GM20000 (cell line): ENCODE measurements around the gene MOV10L1.
"Not testable (repeated sequence)": the region's sequence is repeated elsewhere in the genome, so short reads cannot be mapped to it uniquely, and the experiment has no call there.

Source experiments
- DNase-seq: peaks from one replicate; pipeline ENCODE4 v3.0.0; 2012; ENCODE audit warnings: low spot score
- TF ChIP-seq, protein P1 (sequence below): IDR thresholded peaks from 2 replicates; pipeline ENCODE4 v1.5.1; 2012; ENCODE audit warnings: mild to moderate bottlenecking, control low read depth; ENCODE audit errors: extremely low read depth, missing control alignments

MOV10L1 gene

DNA sequence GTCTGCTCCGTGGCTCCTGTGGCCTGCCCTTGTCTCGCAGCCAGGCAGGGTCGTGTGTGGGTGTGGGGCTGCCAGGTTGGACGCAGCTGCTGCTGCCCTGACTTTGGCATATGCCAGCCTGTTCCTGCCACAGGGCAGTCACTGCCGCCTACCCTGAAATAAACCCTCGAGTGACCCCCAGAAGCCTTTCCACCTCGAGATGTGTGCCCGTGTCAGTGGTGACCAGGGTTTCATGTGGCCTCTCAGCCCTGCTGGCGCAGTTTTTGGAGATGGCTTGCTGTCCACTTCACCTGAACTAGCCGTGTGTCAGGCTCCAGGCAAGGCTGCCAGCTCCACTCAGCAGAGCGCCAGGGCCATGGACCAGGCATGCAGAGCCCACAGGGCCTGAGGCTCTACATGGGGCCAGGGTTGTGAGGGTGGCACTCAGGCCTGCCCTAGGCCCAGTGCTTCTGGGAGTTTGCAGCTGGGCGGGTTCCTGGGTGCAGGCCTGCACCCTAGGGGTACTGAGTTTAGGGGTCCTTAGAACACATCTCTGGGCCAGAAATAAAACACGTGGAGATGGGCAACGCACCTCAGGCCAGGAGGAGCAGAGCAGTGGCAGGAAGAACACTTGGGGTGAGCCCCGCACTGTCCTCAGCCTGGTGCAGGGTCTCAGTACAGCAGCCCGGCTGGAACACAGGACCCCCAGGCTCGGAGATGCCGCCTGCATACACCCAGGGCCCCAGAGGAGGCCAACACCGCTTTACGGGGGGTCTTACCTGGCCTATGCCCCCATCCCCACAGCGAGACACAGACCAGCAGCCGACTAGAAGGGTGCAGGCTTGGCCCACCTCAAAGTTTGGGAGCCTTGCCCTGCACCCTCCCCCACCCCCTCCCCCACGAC, 71.9 kb downstream of the MOV10L1 start:
- no peak for DNase-seq
- TF ChIP-seq, protein P1, sequence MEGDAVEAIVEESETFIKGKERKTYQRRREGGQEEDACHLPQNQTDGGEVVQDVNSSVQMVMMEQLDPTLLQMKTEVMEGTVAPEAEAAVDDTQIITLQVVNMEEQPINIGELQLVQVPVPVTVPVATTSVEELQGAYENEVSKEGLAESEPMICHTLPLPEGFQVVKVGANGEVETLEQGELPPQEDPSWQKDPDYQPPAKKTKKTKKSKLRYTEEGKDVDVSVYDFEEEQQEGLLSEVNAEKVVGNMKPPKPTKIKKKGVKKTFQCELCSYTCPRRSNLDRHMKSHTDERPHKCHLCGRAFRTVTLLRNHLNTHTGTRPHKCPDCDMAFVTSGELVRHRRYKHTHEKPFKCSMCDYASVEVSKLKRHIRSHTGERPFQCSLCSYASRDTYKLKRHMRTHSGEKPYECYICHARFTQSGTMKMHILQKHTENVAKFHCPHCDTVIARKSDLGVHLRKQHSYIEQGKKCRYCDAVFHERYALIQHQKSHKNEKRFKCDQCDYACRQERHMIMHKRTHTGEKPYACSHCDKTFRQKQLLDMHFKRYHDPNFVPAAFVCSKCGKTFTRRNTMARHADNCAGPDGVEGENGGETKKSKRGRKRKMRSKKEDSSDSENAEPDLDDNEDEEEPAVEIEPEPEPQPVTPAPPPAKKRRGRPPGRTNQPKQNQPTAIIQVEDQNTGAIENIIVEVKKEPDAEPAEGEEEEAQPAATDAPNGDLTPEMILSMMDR: no peak

DNA sequence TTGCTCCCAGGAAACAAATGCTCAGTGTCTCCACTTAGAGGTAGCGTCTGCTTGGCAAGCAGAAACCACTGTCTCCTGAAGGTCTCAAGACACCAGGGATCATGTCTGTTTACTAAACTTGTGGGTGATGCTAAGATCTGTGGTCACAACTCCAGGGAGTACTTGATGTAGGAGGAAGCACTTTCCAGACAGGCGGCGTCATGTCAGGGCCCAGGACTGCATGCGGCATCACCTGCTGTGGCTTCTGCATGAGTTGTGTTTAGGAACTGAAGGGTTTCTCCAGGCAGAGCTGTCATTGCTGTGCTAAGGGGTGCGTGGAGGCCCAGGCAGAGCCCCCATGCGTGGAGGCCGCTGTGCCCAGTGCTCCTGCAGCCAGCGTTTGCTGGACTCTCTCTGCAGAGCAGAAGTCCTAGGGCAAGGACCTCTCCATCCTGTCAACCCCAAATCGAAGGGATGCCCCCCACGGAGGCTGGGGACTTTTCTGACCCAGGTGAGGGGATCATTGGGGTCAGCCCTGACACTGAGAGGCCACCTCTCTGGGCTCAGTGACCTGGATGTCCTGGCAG, 72.7 kb downstream of the MOV10L1 start:
- TF ChIP-seq, protein P1: no peak

DNA sequence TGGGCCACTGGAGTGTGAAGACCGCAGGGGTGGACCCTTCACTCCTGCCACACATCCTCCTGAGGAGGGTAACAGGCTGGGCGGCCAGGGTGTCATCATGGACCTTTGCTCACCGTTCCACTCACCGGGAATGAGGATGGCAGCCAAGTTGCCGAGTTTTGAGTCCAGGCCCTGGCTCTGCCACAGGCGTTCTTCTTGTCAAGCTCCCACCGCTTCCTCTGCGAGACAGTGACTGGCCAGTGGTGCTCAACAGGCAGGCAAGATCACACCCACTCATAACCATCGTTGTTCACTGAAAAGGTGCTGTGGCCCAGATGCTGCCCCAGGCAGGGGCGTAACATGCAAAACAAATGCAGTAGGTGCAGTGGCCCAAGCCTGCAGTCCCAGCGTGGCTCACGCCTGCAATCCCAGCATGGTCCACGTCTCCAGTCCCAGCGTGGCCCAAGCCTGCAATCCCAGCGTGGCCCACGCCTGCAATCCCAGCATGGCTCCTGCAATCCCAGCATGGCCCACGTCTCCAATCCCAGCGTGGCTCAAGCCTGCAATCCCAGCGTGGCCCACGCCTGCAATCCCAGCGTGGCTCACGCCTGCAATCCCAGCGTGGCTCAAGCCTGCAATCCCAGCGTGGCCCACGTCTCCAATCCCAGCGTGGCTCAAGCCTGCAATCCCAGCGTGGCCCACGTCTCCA, 75.8 kb downstream of the MOV10L1 start:
- no peak for DNase-seq
- TF ChIP-seq, protein P1: no peak

More for the DNA sequence above, 72.7 kb downstream of the MOV10L1 start:
- DNase-seq: no peak

DNA sequence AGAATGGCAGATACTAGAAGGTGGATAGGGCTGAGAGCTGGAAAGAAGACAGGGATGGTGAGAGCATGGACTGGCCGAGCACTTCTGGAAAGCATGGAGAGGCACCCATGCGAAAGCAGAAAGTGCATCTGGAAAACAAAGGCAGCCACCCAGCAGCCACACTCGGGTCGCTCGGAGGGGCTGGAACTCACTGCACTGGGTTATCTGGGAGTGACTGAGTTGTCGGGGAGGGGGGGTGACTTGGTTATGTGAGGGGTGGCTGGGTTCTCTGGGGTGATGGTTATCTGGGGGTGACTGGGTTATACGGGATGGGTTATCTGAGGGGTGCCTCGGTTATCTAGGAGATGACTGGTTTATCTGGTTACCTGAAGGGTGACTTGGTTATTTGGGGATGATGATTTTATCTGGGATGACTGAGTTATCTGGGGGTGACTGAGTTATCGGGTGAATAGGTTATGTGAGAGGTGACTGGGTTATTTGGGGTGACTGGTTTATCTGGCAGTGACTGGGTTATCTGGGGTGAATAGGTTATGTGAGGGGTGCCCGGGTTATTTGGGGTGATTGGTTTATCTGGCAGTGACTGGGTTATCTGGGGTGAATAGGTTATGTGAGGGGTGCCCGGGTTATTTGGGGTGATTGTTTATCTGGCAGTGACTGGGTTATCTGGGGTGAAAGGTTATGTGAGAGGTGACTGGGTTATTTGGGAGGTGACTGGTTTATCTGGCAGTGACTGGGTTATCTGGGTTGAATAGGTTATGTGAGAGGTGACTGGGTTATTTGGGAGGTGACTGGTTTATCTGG, 78.1 kb downstream of the MOV10L1 start:
- TF ChIP-seq, protein P1: no peak
- no peak for DNase-seq

DNA sequence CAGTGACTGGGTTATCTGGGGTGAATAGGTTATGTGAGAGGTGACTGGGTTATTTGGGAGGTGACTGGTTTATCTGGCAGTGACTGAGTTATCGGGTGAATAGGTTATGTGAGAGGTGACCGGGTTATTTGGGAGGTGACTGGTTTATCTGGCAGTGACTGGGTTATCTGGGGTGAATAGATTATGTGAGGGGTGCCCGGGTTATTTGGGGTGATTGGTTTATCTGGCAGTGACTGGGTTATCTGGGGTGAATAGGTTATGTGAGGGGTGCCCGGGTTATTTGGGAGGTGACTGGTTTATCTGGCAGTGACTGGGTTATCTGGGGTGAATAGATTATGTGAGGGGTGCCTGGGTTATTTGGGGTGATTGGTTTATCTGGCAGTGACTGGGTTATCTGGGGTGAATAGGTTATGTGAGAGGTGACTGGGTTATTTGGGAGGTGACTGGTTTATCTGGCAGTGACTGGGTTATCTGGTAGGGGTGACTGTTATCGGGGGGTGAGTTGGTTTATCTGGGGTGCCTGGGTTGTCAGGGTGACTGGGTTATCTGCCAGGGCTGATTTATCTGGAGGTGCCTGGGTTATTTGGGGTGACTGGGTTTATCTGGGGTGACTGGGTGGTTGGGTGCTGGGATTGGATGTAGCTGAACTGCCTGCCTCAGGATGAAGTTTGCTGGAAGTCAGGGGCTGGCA, 78.8 kb downstream of the MOV10L1 start:
- not testable (repeated sequence) for DNase-seq

DNA sequence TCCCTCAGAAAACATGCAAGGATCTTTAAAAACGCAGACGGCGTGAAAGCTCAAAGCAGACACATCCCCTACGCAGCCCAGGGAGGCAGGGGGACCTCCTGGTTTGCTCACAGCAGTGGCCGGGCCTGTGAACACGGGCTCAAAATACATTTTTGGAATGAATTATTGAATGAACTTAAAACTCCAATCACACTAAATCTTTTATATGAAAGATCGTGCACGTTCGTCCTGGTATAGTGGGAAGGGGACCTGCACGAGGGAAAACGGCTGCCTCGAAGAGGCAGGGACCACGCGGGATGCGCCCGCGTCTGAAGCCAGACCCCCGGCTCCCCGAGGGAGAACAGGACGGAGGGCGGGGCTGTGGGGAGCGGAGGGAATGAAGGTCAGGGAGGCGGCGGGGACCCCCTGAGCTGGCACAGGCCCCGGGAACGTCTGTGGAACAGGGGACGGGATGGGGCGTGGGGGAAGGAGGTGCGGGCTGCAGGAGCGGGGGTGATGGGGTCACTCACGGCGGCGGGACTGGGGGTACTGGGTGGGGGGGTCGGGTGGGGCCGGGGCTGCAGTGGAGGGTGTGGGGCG, 79.5 kb downstream of the MOV10L1 start:
- no peak for DNase-seq
- TF ChIP-seq, protein P1: no peak
